ENCODE data around the gene CPED1. TPM values are rescaled to one million over a fixed set of nuclear protein-coding genes. Genes with fewer than 3 reads are reported as not detected.

CPED1 gene
- total RNA-seq, 1 experiment from 2014 or later, result 0.13 TPM

DNA sequence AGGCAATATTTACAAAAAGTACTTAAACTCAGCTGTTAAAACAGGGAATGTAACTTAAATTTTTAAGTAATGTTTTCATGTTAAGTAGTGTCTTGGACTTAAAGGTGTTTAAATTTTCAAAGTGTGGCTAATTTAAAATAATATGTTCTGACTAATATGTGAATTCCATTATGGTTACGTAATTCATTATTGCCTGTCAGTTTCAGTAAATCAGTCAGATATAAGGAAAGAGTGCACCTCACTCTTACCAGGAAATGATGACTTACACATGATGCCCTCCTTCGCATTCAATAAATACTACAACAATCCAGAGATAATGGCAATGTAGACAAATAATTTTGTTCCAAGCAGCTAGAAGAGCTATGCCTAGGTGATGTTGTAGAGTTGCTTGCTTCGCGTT is 271.3 kb downstream of the CPED1 start:
- Histone ChIP-seq H3K27ac (ENCODE audit: insufficient read length, low read depth, low read length) (no peak overlapping the region), H3K23ac (ENCODE audit: insufficient read length, low read depth, low read length) (no peak overlapping the region), H2BK15ac (ENCODE audit: low read depth, low read length) (no peak overlapping the region), H3K4me1 (ENCODE audit: insufficient read depth, low read length) (peaks cover 5% of the 10 kb centered on the region; the same call in 1 of the 2 replicates), H3K18ac (ENCODE audit: insufficient read length, low read depth, low read length) (no peak overlapping the region), H4K91ac (ENCODE audit: insufficient read length, low read depth, low read length) (no peak overlapping the region), H2AFZ (ENCODE audit: low read length) (no peak overlapping the region), H3K23me2 (ENCODE audit: insufficient read length, low read depth, low read length, poor library complexity, severe bottlenecking) (no peaks in the 10 kb centered on the region), H3K9me3 (ENCODE audit: control insufficient read depth, low read depth, low read length) (no peaks in the 10 kb centered on the region), H3K4ac (ENCODE audit: low read depth, low read length) (no peak overlapping the region), H2BK120ac (ENCODE audit: low read depth, low read length, poor library complexity, severe bottlenecking) (no peak overlapping the region), H3K27me3 (ENCODE audit: insufficient read depth, low read length) (no peaks in the 10 kb centered on the region), H2BK20ac (ENCODE audit: low read depth, low read length, poor library complexity, severe bottlenecking) (no peak overlapping the region), H3K79me1 (ENCODE audit: insufficient read depth, low read depth, low read length, poor library complexity, severe bottlenecking) (no peaks in the 10 kb centered on the region), H2BK12ac (ENCODE audit: insufficient read length, low read depth, low read length) (no peak overlapping the region), H3K9ac (ENCODE audit: extremely low read depth, insufficient read length, low read length) (no peak overlapping the region), H2BK5ac (ENCODE audit: insufficient read length, low read length) (no peak overlapping the region), H4K20me1 (ENCODE audit: control insufficient read depth, insufficient read depth, insufficient read length) (no peaks in the 10 kb centered on the region), H3K14ac (ENCODE audit: insufficient read depth, low read length) (no peak overlapping the region), H3K4me2 (ENCODE audit: insufficient read depth, insufficient read length, low read length) (no peak overlapping the region), H2AK5ac (ENCODE audit: insufficient read length, low read length) (no peak overlapping the region), H4K8ac (replicated peaks; ENCODE audit: insufficient read length, low read depth, low read length) (no peak overlapping the region), H3K79me2 (ENCODE audit: insufficient read depth, low read length) (no peaks in the 10 kb centered on the region), H3T11ph (ENCODE audit: low read length) (no peak overlapping the region), H4K5ac (ENCODE audit: insufficient read length, low read depth, low read length) (no peak overlapping the region), H3K56ac (ENCODE audit: insufficient read length, low read depth, low read length) (no peak overlapping the region)
- H3K4me1 Mint-ChIP-seq, result peaks cover 14 to 17% of the 10 kb centered on the region in 2 experiments
- TF ChIP-seq CTCF (conservative IDR thresholded peaks at IDR 0.05), result no peak
- DNase-seq, result no peak
- no CpG with 5 or more reads among the region's 4 CpGs for WGBS (ENCODE audit: extremely low coverage, insufficient read length, low lambda C conversion rate)
- H3K27me3 Mint-ChIP-seq (ENCODE audit: low read depth), result no peaks in the 10 kb centered on the region
- H3K36me3 Mint-ChIP-seq (ENCODE audit: insufficient read depth in 1 of 3, low read depth in 3 of 3), result no peaks in the 10 kb centered on the region
- H3K4me3 Mint-ChIP-seq, result no peak overlapping the region
- no peak overlapping the region for H3K27ac Mint-ChIP-seq
- no peaks in the 10 kb centered on the region; a peak in 2 of 5 replicates for H3K9me3 Mint-ChIP-seq

Measured in H9 (cell line).